ENCODE measurements around the gene DACT3. TPM values are rescaled to one million over a fixed set of nuclear protein-coding genes. Genes with fewer than 3 reads are reported as not detected.

The DACT3 gene
- total and polyA plus RNA-seq, 11 donors: 2.4 to 23.4 (median 14.2) TPM

GRCh38 chr19:46696866-46697203 is 35.9 kb upstream of the DACT3 start:
- Histone ChIP-seq H3K4me1 (peaks cover 0 to 13% (median 3%) of the 10 kb centered on the region in 12 donors), H3K4me3 (peak overlapping the region in 1 of 12 donors; percentile 34), H3K27me3 (no peaks in the 10 kb centered on the region), H3K27ac (no peak overlapping the region), H3K36me3 (peaks cover 3 to 96% (median 92%) of the 10 kb centered on the region in 9 donors), H3K9me3 (no peaks in the 10 kb centered on the region)
- intact Hi-C loops (cut with DNase I): loop anchor here in 2 of 10 donors (5.0 kb wide), 2 partner anchors 40 to 45 kb away; no protein-coding TSS in a partner anchor
- DNase-seq (no peak), ATAC-seq (no peak)
- WGBS, 4 donors: 66 to 78% (median 72%) methylated on average over 9 of the region's 9 CpGs
- TF ChIP-seq POLR2A (IDR thresholded peaks at IDR 0.05) (no peak), CTCF (IDR thresholded peaks at IDR 0.05) (no peak)

- no peaks in the 10 kb centered on the region for H3K27me3 ChIP-seq
- no peak for ATAC-seq
- 96 to 97% (median 96%) methylated on average over 10 of the region's 10 CpGs for WGBS, 4 donors
Observed at GRCh38 chr19:46696052-46696451, 35.1 kb upstream of the DACT3 start.

GRCh38 chr19:46693760-46694159 is 32.8 kb upstream of the DACT3 start:
- H3K4me1 ChIP-seq: peaks cover 0 to 13% (median 3%) of the 10 kb centered on the region in 12 donors
- no peak overlapping the region for H3K27ac ChIP-seq
- peak in 1 of 5 donors; percentile 18 for DNase-seq
- 94 to 96% (median 95%) methylated on average over 15 to 22 of the region's 22 CpGs for WGBS, 4 donors
- ATAC-seq: no peak
- H3K9me3 ChIP-seq: no peaks in the 10 kb centered on the region
- H3K4me3 ChIP-seq: no peak overlapping the region
- no peaks in the 10 kb centered on the region for H3K27me3 ChIP-seq
- H3K36me3 ChIP-seq: peaks cover 2 to 96% (median 92%) of the 10 kb centered on the region in 9 donors
- no peak for TF ChIP-seq POLR2A (IDR thresholded peaks at IDR 0.05)
- TF ChIP-seq CTCF (IDR thresholded peaks at IDR 0.05): no peak
- intact Hi-C loops (cut with DNase I): no loop called here

More at GRCh38 chr19:46696052-46696451, 35.1 kb upstream of the DACT3 start:
- DNase-seq: peak in 1 of 5 donors; percentile 4
- H3K4me3 ChIP-seq: no peak overlapping the region
- TF ChIP-seq CTCF (IDR thresholded peaks at IDR 0.05): no peak
- TF ChIP-seq POLR2A (IDR thresholded peaks at IDR 0.05): no peak
- intact Hi-C loops (cut with DNase I): loop anchor here in 2 of 10 donors (5.0 kb wide), 2 partner anchors 41 to 46 kb away; no protein-coding TSS in a partner anchor
- H3K9me3 ChIP-seq: no peaks in the 10 kb centered on the region
- peaks cover 0 to 13% (median 3%) of the 10 kb centered on the region in 12 donors for H3K4me1 ChIP-seq
- no peak overlapping the region for H3K27ac ChIP-seq
- peaks cover 3 to 96% (median 92%) of the 10 kb centered on the region in 9 donors for H3K36me3 ChIP-seq

- Histone ChIP-seq H3K4me1 (peaks cover 0 to 13% (median 3%) of the 10 kb centered on the region in 12 donors), H3K36me3 (peaks cover 2 to 96% (median 92%) of the 10 kb centered on the region in 9 donors), H3K9me3 (no peaks in the 10 kb centered on the region), H3K27ac (no peak overlapping the region), H3K4me3 (no peak overlapping the region), H3K27me3 (no peaks in the 10 kb centered on the region)
- TF ChIP-seq CTCF (IDR thresholded peaks at IDR 0.05): no peak
- no peak for TF ChIP-seq POLR2A (IDR thresholded peaks at IDR 0.05)
- intact Hi-C loops (cut with DNase I): no loop called here
- ATAC-seq (no peak), DNase-seq (peak in 1 of 5 donors; percentile 2)
- 95 to 97% (median 97%) methylated on average over 3 to 4 of the region's 4 CpGs for WGBS, 4 donors
Observed at GRCh38 chr19:46692918-46693722, 32.1 kb upstream of the DACT3 start.
